Stimulated activated naive CD8-positive, alpha-beta T cell treated with anti-CD3 and anti-CD28 coated beads, Interleukin-15, amount 100 ng/mL, for 72 hours (primary cell): ENCODE results near the gene HOXC11.

Experiments used
- ATAC-seq: fragments of 150-1000 bp; cut with Tn5 transposase; 2 replicates; pipeline ENCODE4 v1.10.0; 2021; ENCODE audit warnings: mild to moderate bottlenecking, moderate library complexity
- DNase-seq, 2 donors: peaks; one replicate each; pipeline ENCODE4 v3.0.0; 2021 to 2022
- H3K27ac Mint-ChIP-seq, 2 donors: one replicate each; pipeline ENCODE4 v1.8.0; 2022; ENCODE audit warnings: mild to moderate bottlenecking in 2 of 2, mixed read lengths in 2 of 2, moderate library complexity in 2 of 2
- H3K27me3 Mint-ChIP-seq: one replicate; pipeline ENCODE4 v1.8.0; 2022; ENCODE audit warnings: mixed read lengths
- H3K4me1 Mint-ChIP-seq: one replicate; pipeline ENCODE4 v1.8.0; 2022; ENCODE audit warnings: mild to moderate bottlenecking, mixed read lengths
- H3K4me3 Mint-ChIP-seq, 2 donors: one replicate each; pipeline ENCODE4 v1.8.0; 2022; ENCODE audit warnings: mild to moderate bottlenecking in 2 of 2, mixed read lengths in 2 of 2, moderate library complexity in 1 of 2
- H3K9me3 Mint-ChIP-seq, 2 donors: one replicate each; pipeline ENCODE4 v1.8.0; 2022; ENCODE audit warnings: mixed read lengths in 2 of 2

Gene HOXC11

GRCh38 chr12:53951577-53952334 is 21.2 kb upstream of the HOXC11 start:
- Mint-ChIP-seq H3K4me1 (peaks cover 50% of the 10 kb centered on the region), H3K27me3 (peaks cover 100% of the 10 kb centered on the region), H3K27ac (peak overlapping the region in 1 of 2 donors; percentile 87), H3K4me3 (no peak overlapping the region), H3K9me3 (no peaks in the 10 kb centered on the region)
- no peak for DNase-seq
- ATAC-seq: no peak

- ATAC-seq (no peak), DNase-seq (no peak)
- no peaks in the 10 kb centered on the region for H3K9me3 Mint-ChIP-seq
- peaks cover 100% of the 10 kb centered on the region for H3K27me3 Mint-ChIP-seq
- H3K27ac Mint-ChIP-seq: peak overlapping the region in 1 of 2 donors; percentile 67
- H3K4me3 Mint-ChIP-seq: peak overlapping the region in 1 of 2 donors; percentile 26
- H3K4me1 Mint-ChIP-seq: peaks cover 55% of the 10 kb centered on the region
Observed at GRCh38 chr12:53952335-53952694, 20.6 kb upstream of the HOXC11 start.

- Mint-ChIP-seq H3K4me3 (no peak overlapping the region), H3K9me3 (no peaks in the 10 kb centered on the region), H3K4me1 (peaks cover 55% of the 10 kb centered on the region), H3K27ac (peak overlapping the region in 1 of 2 donors; percentile 88), H3K27me3 (peaks cover 100% of the 10 kb centered on the region)
- DNase-seq: no peak
- no peak for ATAC-seq
Observed at GRCh38 chr12:53952871-53953734, 19.8 kb upstream of the HOXC11 start.

- Mint-ChIP-seq H3K27ac (peak overlapping the region in 1 of 2 donors; percentile 88), H3K4me3 (no peak overlapping the region), H3K9me3 (no peaks in the 10 kb centered on the region), H3K27me3 (peaks cover 100% of the 10 kb centered on the region), H3K4me1 (peaks cover 55% of the 10 kb centered on the region)
- ATAC-seq: no peak
- DNase-seq: no peak
Observed at GRCh38 chr12:53953831-53954693, 18.9 kb upstream of the HOXC11 start.

GRCh38 chr12:53954694-53955035 is 18.3 kb upstream of the HOXC11 start, which contains the start of gene HOXC12:
Gene HOXC12, plus strand, starts transcription at chr12:53954903. Its CDS starts 27 bp downstream, at chr12:53954930.
- Mint-ChIP-seq H3K27me3 (peaks cover 100% of the 10 kb centered on the region), H3K4me3 (no peak within 1 kb of the TSS), H3K4me1 (peaks cover 56% of the 10 kb centered on the region), H3K9me3 (no peaks in the 10 kb centered on the region), H3K27ac (peak within 1 kb of the TSS in 1 of 2 donors; percentile 88)
- ATAC-seq (no peak), DNase-seq (no peak)

- no peaks in the 10 kb centered on the region for H3K9me3 Mint-ChIP-seq
- peaks cover 61% of the 10 kb centered on the region for H3K4me1 Mint-ChIP-seq
- ATAC-seq (no peak), DNase-seq (no peak)
- H3K27ac Mint-ChIP-seq: peak overlapping the region in 1 of 2 donors; percentile 15
- peaks cover 100% of the 10 kb centered on the region for H3K27me3 Mint-ChIP-seq
- H3K4me3 Mint-ChIP-seq: no peak overlapping the region
Observed at GRCh38 chr12:53955036-53955775, 17.7 kb upstream of the HOXC11 start.

GRCh38 chr12:53955776-53956250 is 17.1 kb upstream of the HOXC11 start:
- H3K4me3 Mint-ChIP-seq: no peak overlapping the region
- peaks cover 67% of the 10 kb centered on the region for H3K4me1 Mint-ChIP-seq
- H3K27me3 Mint-ChIP-seq: peaks cover 100% of the 10 kb centered on the region
- H3K9me3 Mint-ChIP-seq: no peaks in the 10 kb centered on the region
- no peak overlapping the region for H3K27ac Mint-ChIP-seq
- DNase-seq (no peak), ATAC-seq (no peak)

GRCh38 chr12:53956251-53956887 is 16.6 kb upstream of the HOXC11 start:
- Mint-ChIP-seq H3K27ac (no peak overlapping the region), H3K4me3 (peak overlapping the region in 1 of 2 donors; percentile 22), H3K4me1 (peaks cover 62% of the 10 kb centered on the region), H3K27me3 (peaks cover 100% of the 10 kb centered on the region), H3K9me3 (no peaks in the 10 kb centered on the region)
- DNase-seq (no peak), ATAC-seq (peak; percentile 61)

- DNase-seq (no peak), ATAC-seq (no peak)
- Mint-ChIP-seq H3K27ac (no peak overlapping the region), H3K27me3 (peaks cover 100% of the 10 kb centered on the region), H3K9me3 (no peaks in the 10 kb centered on the region), H3K4me3 (peak overlapping the region in 1 of 2 donors; percentile 22), H3K4me1 (peaks cover 56% of the 10 kb centered on the region)
Observed at GRCh38 chr12:53956914-53957536, 15.9 kb upstream of the HOXC11 start.

- no peak overlapping the region for H3K27ac Mint-ChIP-seq
Observed at GRCh38 chr12:53958128-53958527, 14.8 kb upstream of the HOXC11 start.

GRCh38 chr12:53959314-53959713 is 13.6 kb upstream of the HOXC11 start:
- Mint-ChIP-seq H3K4me1 (peaks cover 43% of the 10 kb centered on the region), H3K4me3 (no peak overlapping the region), H3K9me3 (no peaks in the 10 kb centered on the region), H3K27ac (no peak overlapping the region), H3K27me3 (peaks cover 100% of the 10 kb centered on the region)
- DNase-seq: no peak
- no peak for ATAC-seq

More at GRCh38 chr12:53958128-53958527, 14.8 kb upstream of the HOXC11 start:
- no peak overlapping the region for H3K4me3 Mint-ChIP-seq
- H3K9me3 Mint-ChIP-seq: no peaks in the 10 kb centered on the region
- DNase-seq (no peak), ATAC-seq (no peak)
- peaks cover 100% of the 10 kb centered on the region for H3K27me3 Mint-ChIP-seq
- H3K4me1 Mint-ChIP-seq: peaks cover 45% of the 10 kb centered on the region

- ATAC-seq (no peak), DNase-seq (no peak)
- Mint-ChIP-seq H3K27ac (peak overlapping the region in 1 of 2 donors; percentile 93), H3K4me1 (peaks cover 49% of the 10 kb centered on the region), H3K9me3 (no peaks in the 10 kb centered on the region), H3K27me3 (peaks cover 100% of the 10 kb centered on the region), H3K4me3 (no peak overlapping the region)
Observed at GRCh38 chr12:53960187-53961024, 12.5 kb upstream of the HOXC11 start.
